ENCODE results near the gene BBIP1. TPM values are rescaled to one million over a fixed set of nuclear protein-coding genes. Genes with fewer than 3 reads are reported as not detected.

Gene BBIP1
- total and polyA plus RNA-seq, 10 of the 15 experiments (the other 5 are each of a cell fraction or from before 2014, with no cell fraction given) = 13.8 to 40.8 (median 31.3) TPM

- TF ChIP-seq MXI1 (IDR thresholded peaks at IDR 0.05; ENCODE audit: low read depth, low read length) (peak; percentile 30; the same call in 1 of the 2 replicates), ZZZ3 (IDR thresholded peaks at IDR 0.05; ENCODE audit: control insufficient read depth, insufficient read length, low read depth) (no peak), ZBTB40 (IDR thresholded peaks at IDR 0.05; ENCODE audit: borderline replicate concordance) (peak; percentile 63; the same call in 1 of the 2 replicates), SMARCA5 (IDR thresholded peaks at IDR 0.05) (0 out of 2 replicates have a peak, but pooled peaks have one; percentile 41), EGR1 (IDR thresholded peaks at IDR 0.05; ENCODE audit: borderline replicate concordance in 1 of 2, low read depth in 2 of 2, low read length in 2 of 2) (no peak), RFX5 (IDR thresholded peaks at IDR 0.05; ENCODE audit: low read depth, low read length) (peak; percentile 29; the same call in 1 of the 2 replicates), NBN (IDR thresholded peaks at IDR 0.05) (peak; percentile 79; the same call in 1 of the 2 replicates), NR2C1 (IDR thresholded peaks at IDR 0.05) (no peak), SIN3A (IDR thresholded peaks at IDR 0.05; ENCODE audit: low read depth, low read length) (peak; percentile 64; the same call in 1 of the 2 replicates), POLR2AphosphoS2 (IDR thresholded peaks at IDR 0.05; ENCODE audit: low read depth, low read length) (no peak), EP300 (IDR thresholded peaks at IDR 0.05; ENCODE audit: borderline replicate concordance in 1 of 2, control insufficient read depth in 1 of 2, low read depth in 2 of 2, low read length in 2 of 2) (peak; percentile 16 to 71; a peak in 1 of 4 replicates), TCF12 (IDR thresholded peaks at IDR 0.05; ENCODE audit: low read depth, low read length) (no peak), IKZF2 (IDR thresholded peaks at IDR 0.05) (peak; percentile 62 to 79; a peak in 3 of 4 replicates), SMAD1 (IDR thresholded peaks at IDR 0.05; ENCODE audit: low read depth, partially characterized antibody) (no peak), IRF5 (IDR thresholded peaks at IDR 0.05; ENCODE audit: borderline replicate concordance) (no peak), PAX5 (IDR thresholded peaks at IDR 0.05; ENCODE audit: borderline replicate concordance, low read depth, low read length) (no peak), GABPA (IDR thresholded peaks at IDR 0.05; ENCODE audit: low read depth) (peak; percentile 82), YY1 (IDR thresholded peaks at IDR 0.05; ENCODE audit: low read depth, low read length) (0 out of 2 replicates have a peak, but pooled peaks have one; percentile 9), ZBED1 (IDR thresholded peaks at IDR 0.05; ENCODE audit: borderline replicate concordance) (no peak), SMC3 (IDR thresholded peaks at IDR 0.05; ENCODE audit: borderline replicate concordance, low read length) (peak; percentile 23; the same call in 1 of the 2 replicates), PKNOX1 (IDR thresholded peaks at IDR 0.05) (peak; percentile 99), RAD21 (IDR thresholded peaks at IDR 0.05; ENCODE audit: insufficient read depth, low read depth, low read length) (0 out of 2 replicates have a peak, but pooled peaks have one; percentile 5), CBX5 (IDR thresholded peaks at IDR 0.05; ENCODE audit: low read depth) (0 out of 2 replicates have a peak, but pooled peaks have one; percentile 21), TBL1XR1 (IDR thresholded peaks at IDR 0.05; ENCODE audit: low read depth, low read length) (peak; percentile 75), CREM (IDR thresholded peaks at IDR 0.05; ENCODE audit: low read depth) (peak; percentile 67; the same call in 1 of the 2 replicates), SPI1 (IDR thresholded peaks at IDR 0.05; ENCODE audit: borderline replicate concordance, insufficient read depth, low read depth, low read length) (peak; percentile 74)
These were observed 54.3 kb downstream of the BBIP1 start (continued) for GRCh38 chr10:110864662-110865140.

Data from GM12878 (cell line).